A549 (cell line): Measurements from ENCODE around the gene CEACAM20. TPM values are rescaled to one million over a fixed set of nuclear protein-coding genes. Genes with fewer than 3 reads are reported as not detected.

Experiments
- ATAC-seq, 2 experiments: fragments of 200-7000 bp in 1 of 2; fragments of >200 bp in 1 of 2; cut with Nextera tagmentation in 1 of 2; cut with Tn5 transposase in 1 of 2; 3 replicates each; pipeline versions ENCODE4 v1.8.0 to v1.9.1; 2018 to 2020; ENCODE audit warnings: mild to moderate bottlenecking in 1 of 2, moderate library complexity in 1 of 2
- CTCF ChIA-PET: fragments of 300-600 bp; sonication (Branson Sonifier 250); formaldehyde crosslinking; extraction: SDS; loops from one replicate; lab custom pipeline; 2021; ENCODE audit warnings: antibody characterized with exemption, inconsistent platforms; lab: Yijun Ruan, JAX
- POLR2A ChIA-PET: fragments of 350-600 bp; formaldehyde crosslinking; extraction: SDS; loops from one replicate; lab custom pipeline; 2021; ENCODE audit warnings: antibody characterized with exemption, inconsistent platforms; lab: Yijun Ruan, JAX
- DNase-seq, 2 experiments: peaks; one replicate each; pipeline versions ENCODE4 v3.0.0 to v3.0.0-alpha.2; 2011 to 2016; ENCODE audit warnings: low read depth in 1 of 2, low spot score in 1 of 2
- FAIRE-seq: peaks from 2 replicates; lab custom pipeline; 2011; peaks lifted over from hg19 to GRCh38; lab: Jason Lieb, UNC
- H3K27ac ChIP-seq, 2 experiments: fragments of >200 bp; sonication (Bioruptor Twin); formaldehyde crosslinking; 3 replicates each; pipeline ENCODE4 v1.5.1; 2016 to 2017
- H3K4me1 ChIP-seq: fragments of >200 bp; sonication (Bioruptor Twin); formaldehyde crosslinking; 3 replicates; pipeline ENCODE4 v1.6.1; 2016
- H3K4me2 ChIP-seq: fragments of >200 bp; sonication (Bioruptor Twin); formaldehyde crosslinking; 3 replicates; pipeline ENCODE4 v1.6.1; 2016
- H3K4me3 ChIP-seq: fragments of >200 bp; sonication (Bioruptor Twin); formaldehyde crosslinking; 3 replicates; pipeline ENCODE4 v1.5.1; 2016
- H3K9me3 ChIP-seq: fragments of >200 bp; sonication (Bioruptor Twin); formaldehyde crosslinking; 3 replicates; pipeline ENCODE4 v1.6.1; 2016
- BCL3 ChIP-seq: fragments of >200 bp; sonication (Bioruptor Twin); formaldehyde crosslinking; IDR thresholded peaks from 3 replicates; pipeline ENCODE4 v1.6.1; 2016
- BHLHE40 ChIP-seq: IDR thresholded peaks from 2 replicates; pipeline ENCODE4 v1.6.1; 2012; ENCODE audit warnings: low read depth, low read length, inconsistent platforms
- CBX8 ChIP-seq: fragments of 200-600 bp; sonication (generic); IDR thresholded peaks from 2 replicates; pipeline ENCODE4 v1.6.1; 2016
- CHD4 ChIP-seq: fragments of 200-600 bp; sonication (generic); IDR thresholded peaks from 2 replicates; pipeline ENCODE4 v1.6.1; 2016; ENCODE audit warnings: antibody characterized with exemption, mild to moderate bottlenecking, borderline replicate concordance
- CTCF ChIP-seq: fragments of >200 bp; sonication (Bioruptor Twin); formaldehyde crosslinking; IDR thresholded peaks from 3 replicates; pipeline ENCODE4 v1.5.1; 2016
- E2F6 ChIP-seq: IDR thresholded peaks from 2 replicates; pipeline ENCODE4 v1.6.1; 2012; ENCODE audit warnings: low read depth, borderline replicate concordance
- ELK1 ChIP-seq: fragments of 150-350 bp; IDR thresholded peaks from 2 replicates; pipeline ENCODE4 v1.6.1; 2014; ENCODE audit warnings: low read depth, mild to moderate bottlenecking, low read length
- ESRRA ChIP-seq: fragments of 150-350 bp; IDR thresholded peaks from 2 replicates; pipeline ENCODE4 v1.6.1; 2014; ENCODE audit warnings: mild to moderate bottlenecking, low read length, borderline replicate concordance
- FOSB ChIP-seq: fragments of 250-450 bp; sonication (Bioruptor Pico); IDR thresholded peaks from 2 replicates; pipeline ENCODE4 v1.5.0; 2020; ENCODE audit warnings: mild to moderate bottlenecking, moderate library complexity
- FOSL2 ChIP-seq, 2 experiments: fragments of 450-650 bp in 1 of 2; fragments of >200 bp in 1 of 2; sonication (Bioruptor Twin) in 1 of 2; formaldehyde crosslinking; IDR thresholded peaks; 2 replicates each; pipeline versions ENCODE4 v1.5.0 to v1.6.1; 2016 to 2020; ENCODE audit warnings: mild to moderate bottlenecking in 1 of 2, moderate library complexity in 1 of 2
- GATA3 ChIP-seq: IDR thresholded peaks from 2 replicates; pipeline ENCODE4 v1.6.1; 2012; ENCODE audit warnings: borderline replicate concordance
- HES2 ChIP-seq: fragments of >200 bp; sonication (Bioruptor Twin); formaldehyde crosslinking; IDR thresholded peaks from 2 replicates; pipeline ENCODE4 v1.6.1; 2016
- JUNB ChIP-seq: fragments of >200 bp; sonication (Bioruptor Twin); formaldehyde crosslinking; IDR thresholded peaks from 2 replicates; pipeline ENCODE4 v1.6.1; 2016
- MAFK ChIP-seq: fragments of 450-650 bp; IDR thresholded peaks from 2 replicates; pipeline ENCODE4 v1.6.1; 2014; ENCODE audit not compliant: partially characterized antibody
- MAX ChIP-seq: IDR thresholded peaks from 2 replicates; pipeline ENCODE4 v1.6.1; 2012
- MYC ChIP-seq: IDR thresholded peaks from 2 replicates; pipeline ENCODE4 v1.6.1; 2012; ENCODE audit warnings: mild to moderate bottlenecking, inconsistent platforms, low read length, improper control_type of control experiment, borderline replicate concordance
- NR3C1 ChIP-seq: fragments of >200 bp; sonication (Bioruptor Twin); formaldehyde crosslinking; IDR thresholded peaks from 3 replicates; pipeline ENCODE4 v1.6.1; 2017
- PBX3 ChIP-seq: IDR thresholded peaks from 2 replicates; pipeline ENCODE4 v1.6.1; 2012
- POLR2A ChIP-seq: IDR thresholded peaks from 2 replicates; pipeline ENCODE4 v1.6.1; 2012; ENCODE audit warnings: mild to moderate bottlenecking, low read length
- RAD21 ChIP-seq, 2 experiments: fragments of >200 bp in 1 of 2; sonication (Bioruptor Twin) in 1 of 2; formaldehyde crosslinking in 1 of 2; IDR thresholded peaks in 1 of 2; conservative IDR thresholded peaks in 1 of 2; 2 replicates in 1 of 2; 3 replicates in 1 of 2; pipeline ENCODE4 v1.6.1; 2012 to 2018; ENCODE audit warnings: inconsistent platforms in 1 of 2
- RFX5 ChIP-seq: fragments of 450-650 bp; IDR thresholded peaks from 2 replicates; pipeline ENCODE4 v1.7.1; 2014; ENCODE audit warnings: antibody characterized with exemption, mild to moderate bottlenecking, moderate library complexity
- SMC3 ChIP-seq: fragments of >200 bp; sonication (Bioruptor Twin); formaldehyde crosslinking; IDR thresholded peaks from 3 replicates; pipeline ENCODE4 v1.6.1; 2018; ENCODE audit warnings: inconsistent platforms
- TFCP2L1 ChIP-seq: fragments of 250-450 bp; sonication (Bioruptor Pico); IDR thresholded peaks from 2 replicates; pipeline ENCODE4 v1.5.0; 2021; ENCODE audit warnings: mild to moderate bottlenecking
- TP53 ChIP-seq: fragments of 250-450 bp; sonication (Bioruptor Pico); IDR thresholded peaks from 2 replicates; pipeline ENCODE4 v1.5.0; 2021; ENCODE audit warnings: mild to moderate bottlenecking, moderate library complexity
- USF2 ChIP-seq: fragments of 450-650 bp; IDR thresholded peaks from 2 replicates; pipeline ENCODE4 v1.6.1; 2014; ENCODE audit warnings: antibody characterized with exemption
- ZC3H11A ChIP-seq: fragments of 450-650 bp; IDR thresholded peaks from 2 replicates; pipeline ENCODE4 v1.6.1; 2014; ENCODE audit warnings: antibody characterized with exemption, mild to moderate bottlenecking
- ZSCAN20 ChIP-seq: fragments of 250-450 bp; sonication (Bioruptor Pico); IDR thresholded peaks from 2 replicates; pipeline ENCODE4 v1.8.0; 2022; ENCODE audit warnings: mild to moderate bottlenecking, moderate library complexity
- WGBS: methylation state at CpG from one replicate; pipeline ENCODE4 v1.1.6; 2017; ENCODE audit errors: missing lambda C conversion rate; 5-methylcytosine and 5-hydroxymethylcytosine counted together
- polyA plus RNA-seq, 4 experiments: library from polyadenylated mRNA; depleted of rRNA in 3 of 4; stranded (reverse); fragments of >200 nt; fragmentation: RNase III in 1 of 4; extraction: RNeasy Plus Mini Kit Qiagen cat#74134 plus additional on column Dnase treatment in 1 of 4; gene quantifications; 2 replicates in 3 of 4; 3 replicates in 1 of 4; pipeline ENCODE4 v1.2.3, GENCODE V29; 2011 to 2017

The CEACAM20 gene
- polyA plus RNA-seq, 2 of the 4 experiments (the other 2 are of a cell fraction), result 0.08 TPM; not detected in 1

GRCh38 chr19:44571830-44572580, 42.5 kb upstream of the CEACAM20 start:
- H3K4me3 ChIP-seq, result no peak overlapping the region
- TF ChIP-seq FOSB (CRISPR knock-in tag) (no peak), BCL3 (no peak), USF2 (no peak), HES2 (no peak), ZC3H11A (no peak), ESRRA (no peak), E2F6 (no peak), POLR2A (no peak), RAD21 (conservative IDR thresholded peaks at IDR 0.05 in 1 of 2, IDR thresholded peaks at IDR 0.05 in 1 of 2) (no peak), FOSL2 (IDR thresholded peaks at IDR 0.05) (no peak), FOSL2 (CRISPR knock-in tag; IDR thresholded peaks at IDR 0.05) (no peak), RFX5 (no peak), CHD4 (no peak), TFCP2L1 (CRISPR knock-in tag) (no peak), BHLHE40 (no peak), JUNB (no peak), ELK1 (no peak), MYC (no peak), PBX3 (no peak), CBX8 (no peak)
- no peak overlapping the region for H3K4me2 ChIP-seq
- ATAC-seq (peak in 1 of 2 experiments; percentile 11; a peak in 2 of 6 replicates), DNase-seq (no peak), FAIRE-seq (no peak)
- peak overlapping the region in 1 of 2 experiments; percentile 3; a peak in 1 of 6 replicates for H3K27ac ChIP-seq
- WGBS, result 90% methylated on average over 5 of the region's 5 CpGs
- H3K4me1 ChIP-seq, result peaks cover 8% of the 10 kb centered on the region
- POLR2A ChIA-PET, result no interaction called here
- CTCF ChIA-PET, result interaction anchor here (0.9 to 3.0 kb wide), 33 partner anchors 9 to 380 kb away, joined by 3 to 61 read pairs (median 8); partner anchors contain the start of gene NECTIN2
- H3K9me3 ChIP-seq, result no peaks in the 10 kb centered on the region

GRCh38 chr19:44570984-44571684, 41.7 kb upstream of the CEACAM20 start:
- no peak for FAIRE-seq
- POLR2A ChIA-PET, result interaction anchor here (0.7 kb wide), 1 partner anchor 199 kb away, joined by 3 read pairs; no protein-coding TSS in a partner anchor

More at GRCh38 chr19:44570984-44571684, 41.7 kb upstream of the CEACAM20 start:
- Histone ChIP-seq H3K9me3 (no peaks in the 10 kb centered on the region), H3K4me3 (no peak overlapping the region), H3K4me2 (peak overlapping the region; percentile 50), H3K27ac (peak overlapping the region in 1 of 2 experiments; percentile 57; a peak in 2 of 6 replicates), H3K4me1 (peaks cover 8% of the 10 kb centered on the region)
- WGBS, result 34% methylated on average over 13 of the region's 13 CpGs
- CTCF ChIA-PET, result interaction anchor here (0.6 to 3.0 kb wide), 82 partner anchors 9 to 754 kb away, joined by 3 to 61 read pairs (median 4); partner anchors contain the start of genes APOC2, BCAM, CLASRP and NECTIN2
- ATAC-seq (peak; percentile 87 to 95), DNase-seq (peak; percentile 82 to 86)
- TF ChIP-seq TP53, result no peak
- peak; percentile 95 to 96 for TF ChIP-seq RAD21 (conservative IDR thresholded peaks at IDR 0.05 in 1 of 2, IDR thresholded peaks at IDR 0.05 in 1 of 2)
- 0 out of 2 replicates have a peak, but pooled peaks have one; percentile 15 for TF ChIP-seq MAX
- TF ChIP-seq GATA3, result no peak
- TF ChIP-seq RFX5, result no peak
- no peak for TF ChIP-seq TFCP2L1 (CRISPR knock-in tag)
- no peak for TF ChIP-seq ZSCAN20
- no peak for TF ChIP-seq NR3C1
- TF ChIP-seq SMC3, result peak; percentile 78
- peak; percentile 98 for TF ChIP-seq CTCF
- TF ChIP-seq MAFK, result peak; percentile 20
